ENCODE results near the gene MATCAP1.

Gene MATCAP1

GRCh38 chr16:67183627-67184452 is at the start of gene MATCAP1:
Gene MATCAP1, minus strand, starts transcription at chr16:67183963. Its CDS starts 3,353 bp downstream, at chr16:67180610.
- DNase-seq, result peak; percentile 97

- DNase-seq, result no peak
Observed at GRCh38 chr16:67230809-67231660, 47.3 kb upstream of the MATCAP1 start.

DNA sequence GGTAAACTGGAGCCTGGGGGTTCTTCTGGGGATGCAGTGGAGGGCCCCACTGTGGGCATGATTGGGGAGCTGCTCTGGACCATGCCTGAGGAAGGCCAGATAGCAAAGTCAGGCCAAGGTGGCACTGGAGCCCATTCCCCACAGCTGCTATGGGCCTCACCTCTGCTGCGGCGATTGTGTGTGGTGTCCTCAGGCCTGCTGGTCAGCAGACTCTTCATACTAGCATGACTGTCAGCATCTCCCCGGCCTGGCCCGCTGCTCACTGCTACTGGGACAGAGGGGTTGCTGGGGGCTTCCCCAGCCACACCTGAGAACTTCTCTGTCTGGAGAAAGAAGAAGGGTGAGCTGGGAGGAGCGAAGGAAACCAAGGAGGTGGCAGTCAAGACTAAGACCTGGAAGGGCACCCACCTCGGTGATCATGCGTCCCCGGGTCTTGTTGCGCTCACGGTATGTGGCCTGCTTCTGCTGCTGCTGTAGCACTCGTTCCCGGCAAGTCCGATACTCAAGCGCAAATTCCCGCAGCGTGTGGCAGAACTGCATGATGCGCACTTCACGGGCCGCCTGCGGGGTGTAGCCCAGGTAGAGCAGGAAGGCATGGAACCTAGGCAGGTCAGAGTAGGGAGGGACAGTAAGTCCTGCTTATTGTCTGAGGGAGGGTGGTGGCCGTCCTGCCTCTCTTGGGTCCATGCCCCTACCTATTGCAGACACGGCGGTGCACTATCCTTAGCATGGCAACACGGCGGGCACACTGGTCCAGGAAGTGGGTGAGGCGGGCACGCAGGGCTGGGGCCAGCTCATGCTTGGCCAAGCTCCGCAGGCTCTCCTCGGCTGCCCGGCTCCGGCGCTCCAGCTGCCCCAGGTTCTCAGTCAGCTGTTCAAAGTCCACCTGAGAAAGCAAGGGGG is 46.4 kb upstream of the MATCAP1 start:
- DNase-seq, result no peak

DNA sequence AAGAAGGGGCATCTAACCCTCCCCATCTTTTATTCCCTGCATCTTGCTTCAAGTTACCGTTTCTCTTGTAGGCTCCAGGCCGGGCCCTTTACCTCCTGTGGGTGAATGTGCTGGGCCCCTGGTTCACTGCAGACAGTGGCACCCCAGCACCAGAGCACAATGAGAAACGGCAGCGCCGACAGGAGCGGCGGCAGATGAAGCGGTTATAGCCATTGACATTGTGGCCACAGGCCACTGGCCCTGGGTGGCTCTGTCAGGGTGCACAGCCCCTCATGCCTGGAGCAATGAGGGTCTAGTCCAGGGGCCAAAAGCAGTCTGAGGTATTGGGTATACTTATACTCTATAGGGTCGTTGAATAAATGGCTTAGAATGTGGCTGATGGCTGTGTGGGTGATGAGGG is 45.1 kb upstream of the MATCAP1 start:
- no peak for DNase-seq

DNA sequence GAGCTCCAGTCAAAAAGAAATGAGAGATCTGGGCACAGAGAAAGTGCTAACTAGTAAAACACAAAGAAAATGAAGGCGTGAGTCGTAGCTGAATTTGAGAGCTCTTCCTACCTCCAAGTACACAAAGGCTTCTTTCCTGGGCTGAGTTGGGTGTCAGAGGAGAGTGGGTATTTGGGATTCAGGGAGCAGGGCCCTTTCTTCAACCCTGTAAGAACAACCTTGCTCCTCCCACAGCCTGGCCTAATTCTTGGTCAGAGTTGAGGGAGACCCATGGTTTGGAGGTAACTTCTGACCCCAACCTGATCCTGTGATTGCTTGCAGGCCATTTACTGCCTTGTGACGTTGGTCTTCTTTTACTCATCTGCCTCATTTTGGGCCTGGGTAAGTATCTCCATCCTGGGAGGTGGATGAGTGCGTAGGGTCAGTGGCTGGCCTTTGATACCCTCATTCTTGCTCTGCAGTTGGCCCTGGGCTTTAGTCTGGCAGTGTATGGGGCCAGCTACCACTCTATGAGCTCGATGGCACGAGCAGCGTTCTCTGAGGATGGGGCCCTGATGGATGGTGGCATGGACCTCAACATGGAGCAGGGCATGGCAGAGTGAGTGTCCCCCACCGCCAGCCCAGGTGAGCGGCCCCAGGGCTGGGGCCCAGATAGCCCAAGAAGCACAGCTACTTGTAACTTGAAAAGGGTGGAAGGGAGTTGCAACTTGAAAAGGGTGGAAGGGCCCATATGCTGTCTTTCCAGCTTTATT is 44.4 kb upstream of the MATCAP1 start:
- no peak for DNase-seq

- DNase-seq, result no peak
Observed at GRCh38 chr16:67227567-67227921, 43.8 kb upstream of the MATCAP1 start.

DNA sequence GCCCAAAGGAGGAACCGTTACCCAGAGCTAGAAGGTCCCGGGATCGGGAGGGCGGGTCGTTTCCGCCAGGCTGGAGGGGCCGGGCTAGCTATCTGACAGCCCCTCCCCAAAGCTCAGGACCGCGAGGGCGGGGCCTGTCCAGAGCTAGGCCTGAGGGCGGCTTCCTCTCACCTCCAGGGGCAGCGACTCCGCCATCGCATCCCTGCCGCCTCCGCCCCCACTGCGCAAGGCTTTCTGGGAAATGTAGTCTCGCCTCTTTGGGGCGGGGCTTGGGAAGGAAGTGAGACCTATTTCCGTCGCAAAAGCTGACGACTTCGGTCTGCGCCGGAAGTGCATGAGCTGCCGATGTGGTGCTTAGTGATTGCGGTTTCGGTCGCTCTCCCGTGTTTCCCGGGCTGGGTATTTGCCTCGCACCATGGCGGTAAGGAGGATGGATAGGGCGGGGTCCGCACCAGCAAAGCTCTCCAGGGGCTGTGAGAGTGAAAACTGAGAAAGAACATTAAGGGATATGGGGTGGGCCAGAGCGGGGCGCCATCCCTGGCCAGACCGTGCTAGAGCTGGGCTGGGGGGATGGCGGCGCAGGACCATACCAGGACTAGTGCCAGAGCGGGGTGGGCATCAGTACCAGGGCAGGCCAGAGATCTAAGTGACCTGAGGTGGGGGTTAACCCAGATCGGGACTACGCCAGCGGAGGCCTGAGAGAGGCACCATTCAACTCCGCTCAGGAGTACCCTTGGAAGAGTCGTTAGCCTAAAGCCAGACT is 43.2 kb upstream of the MATCAP1 start, which contains the start of gene TMEM208:
TSS of gene TMEM208 (plus strand) at position 327 of the 763 bp plus-strand sequence. CDS start at position 416, 89 bp downstream.
- DNase-seq, result peak; percentile 99

GRCh38 chr16:67226295-67226803 is 42.6 kb upstream of the MATCAP1 start:
- no peak for DNase-seq

- no peak for DNase-seq
Observed at GRCh38 chr16:67223992-67224391, 40.2 kb upstream of the MATCAP1 start.

GRCh38 chr16:67216612-67217490 is 33.1 kb upstream of the MATCAP1 start:
- no peak for DNase-seq

DNA sequence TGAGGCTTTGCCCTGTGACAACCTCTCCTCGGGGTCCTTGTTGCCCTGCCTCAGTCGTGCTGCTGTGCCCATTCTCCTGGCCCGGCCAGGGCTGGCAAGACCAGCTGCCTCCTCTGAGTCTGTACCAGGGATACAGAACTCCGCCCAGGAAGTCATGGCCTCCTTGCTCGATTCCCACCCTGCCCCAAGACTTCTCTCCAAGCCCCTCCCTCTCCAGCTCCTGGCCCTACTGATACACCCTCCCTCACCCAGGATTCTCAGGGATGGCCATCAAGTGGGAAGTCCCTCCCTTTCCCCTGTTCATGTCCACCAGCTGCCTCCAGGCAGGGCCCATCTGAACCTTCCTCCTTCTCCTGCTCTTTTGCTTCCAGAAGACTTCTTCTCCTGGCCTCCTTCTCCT is 31.9 kb upstream of the MATCAP1 start:
- DNase-seq, result no peak

- DNase-seq, result no peak
Observed at GRCh38 chr16:67213197-67214019, 29.6 kb upstream of the MATCAP1 start.

- DNase-seq, result no peak
Observed at GRCh38 chr16:67212766-67213165, 29.0 kb upstream of the MATCAP1 start.

DNA sequence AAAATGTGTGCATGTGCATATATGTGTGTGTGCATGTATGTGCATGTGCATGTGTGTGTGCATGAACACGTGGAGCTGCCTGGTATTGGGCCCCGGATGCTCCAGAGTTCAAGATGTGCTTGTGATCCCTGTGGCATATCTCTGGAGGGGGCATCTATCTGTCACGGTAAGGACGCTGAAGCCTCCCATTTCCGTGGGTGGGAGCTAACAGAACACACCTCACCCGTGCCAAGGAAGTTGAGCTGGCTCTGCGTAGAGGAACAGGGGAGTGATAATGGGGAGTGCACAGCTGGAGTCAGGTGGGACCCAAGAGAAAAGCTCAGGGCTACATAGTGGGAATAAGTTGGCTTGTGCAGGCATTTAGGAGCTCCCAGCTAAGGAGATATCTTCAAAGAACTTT is 27.9 kb upstream of the MATCAP1 start:
- no peak for DNase-seq

DNA sequence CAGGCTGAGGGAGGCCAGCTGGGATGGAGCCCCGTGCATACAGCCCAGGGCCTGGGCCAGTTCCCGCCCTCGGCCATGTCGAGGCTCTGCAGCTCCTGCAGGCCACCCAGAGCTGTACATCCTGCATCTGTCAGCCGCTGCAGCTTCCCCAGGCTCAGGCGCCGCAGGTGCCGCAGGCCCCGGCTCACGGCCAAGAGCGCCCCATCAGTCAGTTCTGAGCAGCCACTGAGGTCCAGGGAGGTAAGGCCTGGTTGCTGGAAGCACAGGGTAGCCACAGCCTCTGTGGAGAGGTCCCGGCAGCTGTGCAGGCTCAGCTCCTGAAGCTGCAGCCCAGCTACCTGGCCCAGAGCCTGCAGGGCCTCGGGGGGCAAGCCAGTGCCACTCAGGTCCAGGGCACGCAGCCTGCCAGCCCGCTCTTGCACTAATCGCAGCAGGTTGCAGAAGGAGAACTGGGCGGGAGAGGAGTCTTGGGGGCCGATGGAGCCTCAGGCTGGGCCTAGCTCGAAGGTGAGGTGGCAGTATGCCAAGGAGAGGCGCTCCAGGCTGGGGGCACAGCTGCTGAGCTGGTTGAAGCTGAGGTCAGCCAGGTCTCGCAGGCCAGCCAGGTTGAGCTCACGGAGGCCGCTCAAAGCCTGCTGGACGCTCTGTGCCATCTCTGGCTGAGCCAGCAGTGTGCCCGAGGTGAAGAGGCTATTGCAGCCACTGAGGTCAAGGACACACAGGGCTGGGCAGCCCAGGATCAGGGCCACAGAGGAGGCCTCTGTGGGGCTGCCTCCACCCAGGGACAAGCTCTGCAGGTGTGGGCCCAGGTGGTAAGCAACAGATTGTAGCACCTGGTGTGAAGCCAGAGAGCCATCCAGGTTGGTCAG is 26.5 kb upstream of the MATCAP1 start:
- no peak for DNase-seq

DNA sequence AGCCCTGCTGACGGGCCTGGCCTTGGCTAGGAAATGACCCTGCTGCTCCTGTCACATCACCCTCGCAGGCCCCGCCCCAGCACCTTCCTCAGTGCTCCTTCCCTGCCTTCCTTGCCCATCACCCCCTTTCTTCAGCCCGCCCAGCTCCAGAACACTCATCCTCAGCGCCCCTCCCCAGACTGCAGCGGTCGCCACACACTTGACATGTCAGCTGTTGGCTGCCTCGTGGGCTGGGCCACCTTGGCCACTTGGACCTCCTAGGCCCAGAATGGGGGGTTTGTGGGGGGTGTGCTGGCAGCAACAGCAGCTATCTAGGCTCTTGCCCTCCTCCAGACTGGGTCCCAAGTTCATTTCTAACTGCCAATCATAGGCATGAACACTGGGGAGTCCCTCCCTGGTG is 25.8 kb upstream of the MATCAP1 start:
- no peak for DNase-seq

DNA sequence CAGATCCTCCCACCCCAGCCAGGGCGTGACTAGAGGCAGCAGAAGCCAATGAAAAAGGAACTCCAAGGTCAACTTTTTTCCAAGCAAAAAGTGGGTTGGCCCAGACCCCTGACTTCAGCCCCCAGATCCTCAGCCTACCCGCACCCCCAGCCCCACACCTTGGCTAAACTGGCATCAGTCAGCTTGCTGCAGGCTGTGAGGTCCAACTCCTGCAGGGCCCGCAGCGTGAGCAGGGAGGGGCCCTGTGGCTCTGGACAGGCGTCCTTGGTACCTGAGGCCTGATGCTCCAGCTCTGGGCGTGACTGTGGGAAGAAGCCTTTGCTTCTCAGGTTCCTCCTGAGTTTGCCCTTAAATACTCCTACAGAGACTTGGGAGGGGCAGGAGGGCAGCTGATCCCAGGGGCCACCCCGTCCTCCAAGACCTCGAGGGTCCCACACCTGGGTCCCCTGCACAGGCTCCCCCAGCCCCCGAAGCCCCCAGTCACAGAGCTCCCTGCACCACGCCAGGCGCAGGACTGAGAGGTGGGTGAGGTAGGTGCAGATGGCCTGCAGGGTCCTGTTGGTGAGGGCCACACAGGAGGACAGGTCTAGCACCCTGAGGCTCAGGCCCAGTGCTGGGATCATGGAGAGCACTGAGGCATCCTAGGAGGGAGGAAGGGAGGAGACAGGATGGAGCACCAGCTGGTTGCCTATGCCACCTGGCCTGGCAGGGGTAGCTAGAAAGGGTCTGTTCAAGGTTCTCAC is 24.6 kb upstream of the MATCAP1 start:
- DNase-seq, result no peak

All from stimulated activated CD4-positive, alpha-beta T cell treated with anti-CD3 and anti-CD28 coated beads, Interleukin-15, amount 100 ng/mL, for 24 hours (primary cell).